GM19025 (cell line): ENCODE results near the gene GOLGA6C.
"Not testable (repeated sequence)": the region's sequence is repeated elsewhere in the genome, so short reads cannot be mapped to it uniquely, and the experiment has no call there.

Experiments
- ATAC-seq: cut with Tn5 transposase; IDR thresholded peaks from one replicate; pipeline ENCODE4 v1.9.1; 2021; ENCODE audit warnings: mild to moderate bottlenecking, low read depth, moderate library complexity; ENCODE audit not compliant: unreplicated experiment

Gene GOLGA6C

GRCh38 chr15:75313116-75313845, 55.1 kb downstream of the GOLGA6C start:
- no peak for ATAC-seq

- no peak for ATAC-seq
Measured at GRCh38 chr15:75314552-75315290, 56.6 kb downstream of the GOLGA6C start.

- ATAC-seq: not testable (repeated sequence)
Measured at GRCh38 chr15:75319231-75319897, 61.2 kb downstream of the GOLGA6C start.
